ENCODE data around the gene MRPL40. TPM values are rescaled to one million over a fixed set of nuclear protein-coding genes. Genes with fewer than 3 reads are reported as not detected.

MRPL40 gene
- total and polyA plus RNA-seq, 2 experiments from 2014 or later, result 15.5 to 53.5 TPM

- TF ChIP-seq ZNF462 (CRISPR knock-in tag; IDR thresholded peaks at IDR 0.05) (no peak), CTCF (conservative IDR thresholded peaks at IDR 0.05; ENCODE audit: low read depth in 2 of 2) (no peak), CREB1 (CRISPR knock-in tag; IDR thresholded peaks at IDR 0.05; ENCODE audit: low read depth) (no peak), NANOG (IDR thresholded peaks at IDR 0.05; ENCODE audit: borderline replicate concordance) (no peak), ZNF331 (CRISPR knock-in tag; IDR thresholded peaks at IDR 0.05; ENCODE audit: low read depth) (no peak), JUNB (IDR thresholded peaks at IDR 0.05; ENCODE audit: unreplicated experiment) (no peak), EZH2 (IDR thresholded peaks at IDR 0.05; ENCODE audit: low read depth, unreplicated experiment) (no peak)
- TF ChIP-seq, protein P1, sequence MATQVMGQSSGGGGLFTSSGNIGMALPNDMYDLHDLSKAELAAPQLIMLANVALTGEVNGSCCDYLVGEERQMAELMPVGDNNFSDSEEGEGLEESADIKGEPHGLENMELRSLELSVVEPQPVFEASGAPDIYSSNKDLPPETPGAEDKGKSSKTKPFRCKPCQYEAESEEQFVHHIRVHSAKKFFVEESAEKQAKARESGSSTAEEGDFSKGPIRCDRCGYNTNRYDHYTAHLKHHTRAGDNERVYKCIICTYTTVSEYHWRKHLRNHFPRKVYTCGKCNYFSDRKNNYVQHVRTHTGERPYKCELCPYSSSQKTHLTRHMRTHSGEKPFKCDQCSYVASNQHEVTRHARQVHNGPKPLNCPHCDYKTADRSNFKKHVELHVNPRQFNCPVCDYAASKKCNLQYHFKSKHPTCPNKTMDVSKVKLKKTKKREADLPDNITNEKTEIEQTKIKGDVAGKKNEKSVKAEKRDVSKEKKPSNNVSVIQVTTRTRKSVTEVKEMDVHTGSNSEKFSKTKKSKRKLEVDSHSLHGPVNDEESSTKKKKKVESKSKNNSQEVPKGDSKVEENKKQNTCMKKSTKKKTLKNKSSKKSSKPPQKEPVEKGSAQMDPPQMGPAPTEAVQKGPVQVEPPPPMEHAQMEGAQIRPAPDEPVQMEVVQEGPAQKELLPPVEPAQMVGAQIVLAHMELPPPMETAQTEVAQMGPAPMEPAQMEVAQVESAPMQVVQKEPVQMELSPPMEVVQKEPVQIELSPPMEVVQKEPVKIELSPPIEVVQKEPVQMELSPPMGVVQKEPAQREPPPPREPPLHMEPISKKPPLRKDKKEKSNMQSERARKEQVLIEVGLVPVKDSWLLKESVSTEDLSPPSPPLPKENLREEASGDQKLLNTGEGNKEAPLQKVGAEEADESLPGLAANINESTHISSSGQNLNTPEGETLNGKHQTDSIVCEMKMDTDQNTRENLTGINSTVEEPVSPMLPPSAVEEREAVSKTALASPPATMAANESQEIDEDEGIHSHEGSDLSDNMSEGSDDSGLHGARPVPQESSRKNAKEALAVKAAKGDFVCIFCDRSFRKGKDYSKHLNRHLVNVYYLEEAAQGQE (IDR thresholded peaks at IDR 0.05; ENCODE audit: unreplicated experiment), result no peak
- TF ChIP-seq, protein P2, sequence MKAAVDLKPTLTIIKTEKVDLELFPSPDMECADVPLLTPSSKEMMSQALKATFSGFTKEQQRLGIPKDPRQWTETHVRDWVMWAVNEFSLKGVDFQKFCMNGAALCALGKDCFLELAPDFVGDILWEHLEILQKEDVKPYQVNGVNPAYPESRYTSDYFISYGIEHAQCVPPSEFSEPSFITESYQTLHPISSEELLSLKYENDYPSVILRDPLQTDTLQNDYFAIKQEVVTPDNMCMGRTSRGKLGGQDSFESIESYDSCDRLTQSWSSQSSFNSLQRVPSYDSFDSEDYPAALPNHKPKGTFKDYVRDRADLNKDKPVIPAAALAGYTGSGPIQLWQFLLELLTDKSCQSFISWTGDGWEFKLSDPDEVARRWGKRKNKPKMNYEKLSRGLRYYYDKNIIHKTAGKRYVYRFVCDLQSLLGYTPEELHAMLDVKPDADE (IDR thresholded peaks at IDR 0.05), result no peak
These were observed 21.2 kb upstream of the MRPL40 start (continued) for GRCh38 chr22:19410941-19411689.

All from GM23338 (cell line).